H1 (cell line): Measurements from ENCODE around the gene CEP72. TPM values are rescaled to one million over a fixed set of nuclear protein-coding genes. Genes with fewer than 3 reads are reported as not detected.

Experiments used
- CTCF ChIA-PET: fragments of 300-600 bp; sonication (Branson Sonifier 250); formaldehyde crosslinking; loops from one replicate; lab custom pipeline; 2021; ENCODE audit not compliant: partially characterized antibody; lab: Charles Lee
- POLR2A ChIA-PET: fragments of 300-600 bp; sonication (Branson Sonifier 250); formaldehyde crosslinking; loops from one replicate; lab custom pipeline; 2021; ENCODE audit warnings: inconsistent platforms; ENCODE audit not compliant: partially characterized antibody; lab: Charles Lee
- DNase-seq, 2 experiments: peaks; one replicate each; pipeline versions ENCODE4 v3.0.0 to v3.0.0-alpha.2; 2010 to 2022; ENCODE audit warnings: low spot score in 2 of 2, low read depth in 1 of 2, mixed read lengths in 1 of 2
- FAIRE-seq: peaks from 2 replicates; lab custom pipeline; 2011; peaks lifted over from hg19 to GRCh38; lab: Jason Lieb, UNC
- H2AFZ ChIP-seq: 2 replicates; pipeline ENCODE4 v1.8.1; 2012; ENCODE audit warnings: low read length, inconsistent platforms
- H2AK5ac ChIP-seq: 2 replicates; pipeline ENCODE4 v1.6.1; 2013; ENCODE audit warnings: low read depth, low read length
- H2BK120ac ChIP-seq: replicated peaks from 2 replicates; pipeline ENCODE3; 2013; ENCODE audit warnings: low read depth, low read length, inconsistent platforms
- H2BK12ac ChIP-seq: 2 replicates; pipeline ENCODE4 v1.6.1; 2013; ENCODE audit warnings: low read depth, low read length
- H2BK15ac ChIP-seq: 2 replicates; pipeline ENCODE4 v1.6.1; 2013; ENCODE audit warnings: low read length
- H2BK20ac ChIP-seq: 2 replicates; pipeline ENCODE4 v1.6.1; 2013; ENCODE audit warnings: low read length
- H2BK5ac ChIP-seq: 2 replicates; pipeline ENCODE4 v1.6.1; 2013; ENCODE audit warnings: low read depth, low read length
- H3K14ac ChIP-seq: 2 replicates; pipeline ENCODE4 v1.6.1; 2013; ENCODE audit warnings: inconsistent platforms; ENCODE audit not compliant: insufficient read length
- H3K18ac ChIP-seq: 2 replicates; pipeline ENCODE4 v1.6.1; 2013; ENCODE audit warnings: low read length; ENCODE audit errors: extremely low read depth
- H3K23ac ChIP-seq: 2 replicates; pipeline ENCODE4 v1.6.1; 2013; ENCODE audit warnings: inconsistent platforms; ENCODE audit not compliant: insufficient read length
- H3K23me2 ChIP-seq: 2 replicates; pipeline ENCODE4 v1.6.1; 2013; ENCODE audit warnings: low read depth, low read length
- H3K27ac ChIP-seq: 2 replicates; pipeline ENCODE4 v1.6.1; 2011; ENCODE audit warnings: low read depth, low read length, inconsistent platforms
- H3K27me3 ChIP-seq, 4 experiments: replicated peaks in 1 of 4; 1 replicate in 1 of 4; 2 replicates in 3 of 4; pipeline versions ENCODE4 v1.6.1 to v1.8.1; 2011 to 2013; ENCODE audit warnings: low read length in 3 of 4, mild to moderate bottlenecking in 3 of 4, inconsistent platforms in 2 of 4, mixed read lengths in 2 of 4, moderate library complexity in 1 of 4; ENCODE audit not compliant: control insufficient read depth in 3 of 4, insufficient read depth in 3 of 4; ENCODE audit errors: extremely low read depth in 1 of 4
- H3K36me3 ChIP-seq, 4 experiments: 2 replicates each; pipeline versions ENCODE4 v1.6.1 to v1.8.1; 2011 to 2013; ENCODE audit warnings: mild to moderate bottlenecking in 4 of 4, low read length in 3 of 4, moderate library complexity in 2 of 4, control low read depth in 1 of 4, inconsistent platforms in 1 of 4; ENCODE audit not compliant: insufficient read depth in 4 of 4, control insufficient read depth in 2 of 4
- H3K4ac ChIP-seq: replicated peaks from 2 replicates; pipeline ENCODE3; 2013; ENCODE audit warnings: low read length, low read depth, mixed read lengths, inconsistent platforms; ENCODE audit not compliant: insufficient read length
- H3K4me1 ChIP-seq, 4 experiments: replicated peaks in 1 of 4; 1 replicate in 1 of 4; 2 replicates in 3 of 4; pipeline versions ENCODE4 v1.6.1 to v1.8.1; 2011 to 2013; ENCODE audit warnings: low read length in 3 of 4, inconsistent platforms in 2 of 4, mixed read lengths in 1 of 4; ENCODE audit not compliant: insufficient read depth in 4 of 4, control insufficient read depth in 3 of 4
- H3K4me2 ChIP-seq, 2 experiments: 2 replicates each; pipeline versions ENCODE4 v1.6.1 to v1.8.1; 2011 to 2013; ENCODE audit warnings: low read depth in 2 of 2, low read length in 2 of 2, control low read depth in 1 of 2, inconsistent platforms in 1 of 2, mild to moderate bottlenecking in 1 of 2; ENCODE audit not compliant: insufficient read depth in 1 of 2
- H3K4me3 ChIP-seq, 4 experiments: fragments of 200-600, 300-600 bp in 1 of 4; sonication (generic), shearing (Covaris generic), sonication (Bioruptor Twin) in 1 of 4; 2 replicates each; pipeline versions ENCODE4 v1.5.1 to v1.8.1; 2011 to 2016; ENCODE audit warnings: low read length in 4 of 4, low read depth in 3 of 4, control low read depth in 2 of 4, inconsistent platforms in 2 of 4, mild to moderate bottlenecking in 2 of 4, mixed read lengths in 1 of 4, moderate library complexity in 1 of 4; ENCODE audit not compliant: insufficient read depth in 2 of 4; ENCODE audit errors: extremely low read depth in 1 of 4
- H3K56ac ChIP-seq: replicated peaks from 2 replicates; pipeline ENCODE3; 2013; ENCODE audit warnings: low read depth, mild to moderate bottlenecking, mixed read lengths, low read length, inconsistent platforms; ENCODE audit not compliant: insufficient read length
- H3K79me1 ChIP-seq: 2 replicates; pipeline ENCODE4 v1.6.1; 2013; ENCODE audit warnings: low read depth, low read length, control low read depth
- H3K79me2 ChIP-seq, 2 experiments: 2 replicates each; pipeline versions ENCODE4 v1.6.1 to v1.8.1; 2012 to 2013; ENCODE audit warnings: low read length in 2 of 2, mild to moderate bottlenecking in 2 of 2, inconsistent platforms in 1 of 2; ENCODE audit not compliant: insufficient read depth in 2 of 2, control insufficient read depth in 1 of 2
- H3K9ac ChIP-seq, 4 experiments: replicated peaks in 1 of 4; 1 replicate in 1 of 4; 2 replicates in 3 of 4; pipeline versions ENCODE4 v1.6.1 to v1.8.1; 2011 to 2013; ENCODE audit warnings: low read depth in 3 of 4, low read length in 3 of 4, control low read depth in 2 of 4, mild to moderate bottlenecking in 2 of 4, moderate library complexity in 2 of 4, inconsistent platforms in 1 of 4; ENCODE audit errors: extremely low read depth in 1 of 4
- H3K9me3 ChIP-seq, 2 experiments: 2 replicates each; pipeline versions ENCODE4 v1.6.1 to v1.8.1; 2012 to 2013; ENCODE audit warnings: mild to moderate bottlenecking in 2 of 2, moderate library complexity in 2 of 2, control low read depth in 1 of 2, inconsistent platforms in 1 of 2, low read depth in 1 of 2, low read length in 1 of 2, mixed read lengths in 1 of 2; ENCODE audit not compliant: insufficient read depth in 2 of 2
- H4K20me1 ChIP-seq, 2 experiments: replicated peaks in 1 of 2; 2 replicates each; pipeline versions ENCODE3 to v1.8.1; 2011 to 2013; ENCODE audit warnings: inconsistent platforms in 2 of 2, low read length in 2 of 2, mild to moderate bottlenecking in 1 of 2; ENCODE audit not compliant: insufficient read depth in 2 of 2, control insufficient read depth in 1 of 2
- H4K5ac ChIP-seq: 2 replicates; pipeline ENCODE4 v1.6.1; 2013; ENCODE audit warnings: low read length, low read depth, mixed read lengths, inconsistent platforms; ENCODE audit not compliant: insufficient read length
- H4K8ac ChIP-seq: 2 replicates; pipeline ENCODE4 v1.8.0; 2013; ENCODE audit warnings: mild to moderate bottlenecking, moderate library complexity, low read length, inconsistent platforms; ENCODE audit not compliant: insufficient read depth; ENCODE audit errors: extremely low read depth
- H4K91ac ChIP-seq: replicated peaks from 2 replicates; pipeline ENCODE3; 2013; ENCODE audit warnings: low read length, mixed read lengths, inconsistent platforms; ENCODE audit not compliant: insufficient read length
- NRF1 ChIP-seq: IDR thresholded peaks from 2 replicates; pipeline ENCODE4 v1.6.1; 2011; ENCODE audit warnings: mild to moderate bottlenecking, low read depth, low read length, improper control_type of control experiment
- WGBS, 2 experiments: shearing (Covaris generic) in 1 of 2; methylation state at CpG; one replicate each; pipeline versions ENCODE4 v1.1.6 to v1.1.7; 2013 to 2015; ENCODE audit warnings: low lambda C conversion rate in 2 of 2, mixed read lengths in 2 of 2, inconsistent platforms in 1 of 2, low coverage in 1 of 2, missing lambda C conversion rate in 1 of 2; ENCODE audit not compliant: insufficient replicate concordance in 2 of 2, insufficient coverage in 1 of 2, insufficient read length in 1 of 2; ENCODE audit errors: extremely low coverage in 1 of 2, missing lambda C conversion rate in 1 of 2; 5-methylcytosine and 5-hydroxymethylcytosine counted together
- polyA plus RNA-seq, 7 experiments: library from polyadenylated mRNA; depleted of rRNA in 3 of 7; stranded (reverse) in 5 of 7; unstranded in 2 of 7; fragments of >200 nt in 5 of 7; fragments of 200-250 nt in 2 of 7; gene quantifications; 1 replicate in 5 of 7; 2 replicates in 1 of 7; 4 replicates in 1 of 7; pipeline versions ENCODE4 v1.2.1 to v1.2.3, GENCODE V29; 2011 to 2013; ENCODE audit warnings: missing spikeins in 2 of 7, mixed read lengths in 2 of 7
- total RNA-seq: library from RNA; stranded (reverse); fragmentation: NEBNext Ultra II Directional; extraction: Animal tissue kit (Norgen Biotek cat#: 25700); gene quantifications from 2 replicates; pipeline ENCODE4 v1.2.1, GENCODE V29; 2021

CEP72 gene
- total and polyA plus RNA-seq, 2 of the 8 experiments (the other 6 are each of a cell fraction or from before 2014, with no cell fraction given) = 13.1 to 19.6 TPM

- no peak overlapping the region; a peak in 1 of 4 replicates for H3K4me2 ChIP-seq
- no peak overlapping the region for H3K18ac ChIP-seq
- H3K27me3 ChIP-seq = no peaks in the 10 kb centered on the region; a peak in 1 of 7 replicates
- no peak overlapping the region for H3K9ac ChIP-seq
- H2BK15ac ChIP-seq = no peak overlapping the region
- H3K23me2 ChIP-seq = peaks cover 14% of the 10 kb centered on the region; the same call in 1 of the 2 replicates
- CTCF ChIA-PET = interaction anchor here (1.7 kb wide), 1 partner anchor 13 kb away, joined by 4 read pairs; no protein-coding TSS in a partner anchor
- no peak overlapping the region for H4K5ac ChIP-seq
- no peaks in the 10 kb centered on the region for H3K79me2 ChIP-seq
- H2BK5ac ChIP-seq = no peak overlapping the region
- H3K14ac ChIP-seq = no peak overlapping the region
- H3K27ac ChIP-seq = no peak overlapping the region
- no peak overlapping the region; the same call in 1 of the 2 replicates for H4K8ac ChIP-seq
- no peak overlapping the region for H3K23ac ChIP-seq
- no peak overlapping the region for H3K4ac ChIP-seq
- H3K4me1 ChIP-seq = peaks cover 0 to 5% (median under 1%) of the 10 kb centered on the region in 4 experiments; a peak in 1 of 7 replicates
- H3K9me3 ChIP-seq = no peaks in the 10 kb centered on the region; a peak in 1 of 4 replicates
- no peak overlapping the region for H2AFZ ChIP-seq
- H4K91ac ChIP-seq = no peak overlapping the region
- H2BK12ac ChIP-seq = no peak overlapping the region
- H3K56ac ChIP-seq = no peak overlapping the region
- no peaks in the 10 kb centered on the region for H3K79me1 ChIP-seq
- peaks cover 0 to 6% of the 10 kb centered on the region in 2 experiments for H4K20me1 ChIP-seq
- no peak overlapping the region for H2BK120ac ChIP-seq
- H3K4me3 ChIP-seq = no peak overlapping the region
- no peak overlapping the region for H2BK20ac ChIP-seq
- no peak for TF ChIP-seq NRF1
- H3K36me3 ChIP-seq = no peaks in the 10 kb centered on the region
- DNase-seq (no peak), FAIRE-seq (no peak)
- POLR2A ChIA-PET = no interaction called here
- WGBS, 2 experiments = 80% methylated on average over 9 of the region's 9 CpGs; no CpG with 5 or more reads in 1 of the 2 experiments
- H2AK5ac ChIP-seq = no peak overlapping the region
These were observed 26.6 kb upstream of the CEP72 start for GRCh38 chr5:585556-585955.
